GM12874 (cell line): ENCODE results near the gene THAP4.

Source experiments
- CTCF ChIP-seq: IDR thresholded peaks from 2 replicates; pipeline ENCODE4 v1.5.1; 2011; ENCODE audit warnings: low read depth, mild to moderate bottlenecking, control low read depth, low read length, moderate library complexity; ENCODE audit not compliant: insufficient read depth

Gene THAP4

GRCh38 chr2:241538838-241539615 lies 97.9 kb downstream of the THAP4 start:
- TF ChIP-seq CTCF: no peak

GRCh38 chr2:241535871-241536655 lies 100.9 kb downstream of the THAP4 start:
- no peak for TF ChIP-seq CTCF

GRCh38 chr2:241534701-241535375 lies 102.1 kb downstream of the THAP4 start:
- TF ChIP-seq CTCF: no peak
